ENCODE data around the gene THAP4. TPM values are rescaled to one million over a fixed set of nuclear protein-coding genes. Genes with fewer than 3 reads are reported as not detected.
"Not testable (repeated sequence)": the region's sequence is repeated elsewhere in the genome, so short reads cannot be mapped to it uniquely, and the experiment has no call there.

Gene THAP4
- total RNA-seq, 4 donors from 2014 or later = 46.4 to 56.2 (median 51.2) TPM

- WGBS = 83% methylated on average over 6 of the region's 6 CpGs
- DNase-seq (ENCODE audit: low spot score in 2 of 2) = no peak
- no peak for TF ChIP-seq CTCF (IDR thresholded peaks at IDR 0.05)
- no peak for TF ChIP-seq EP300 (IDR thresholded peaks at IDR 0.05)
- TF ChIP-seq POLR2AphosphoS5 (IDR thresholded peaks at IDR 0.05) = no peak
- no peak for TF ChIP-seq POLR2A (IDR thresholded peaks at IDR 0.05)
- Histone ChIP-seq H3K9me3 (no peaks in the 10 kb centered on the region), H3K4me3 (no peak overlapping the region), H3K36me3 (peaks cover 83% of the 10 kb centered on the region), H3K27me3 (no peaks in the 10 kb centered on the region), H3K27ac (no peak overlapping the region), H3K4me1 (no peaks in the 10 kb centered on the region)
These were observed 39.4 kb downstream of the THAP4 start for GRCh38 chr2:241597561-241597960.

GRCh38 chr2:241595600-241596140 lies 41.3 kb downstream of the THAP4 start:
- Histone ChIP-seq H3K36me3 (peaks cover 71% of the 10 kb centered on the region), H3K27me3 (no peaks in the 10 kb centered on the region), H3K4me1 (no peaks in the 10 kb centered on the region), H3K27ac (no peak overlapping the region), H3K9me3 (no peaks in the 10 kb centered on the region), H3K4me3 (no peak overlapping the region)
- no peak for DNase-seq (ENCODE audit: low spot score in 2 of 2)
- TF ChIP-seq CTCF (IDR thresholded peaks at IDR 0.05) (no peak), POLR2A (IDR thresholded peaks at IDR 0.05) (no peak), POLR2AphosphoS5 (IDR thresholded peaks at IDR 0.05) (no peak), EP300 (IDR thresholded peaks at IDR 0.05) (no peak)
- WGBS = 93% methylated on average over 15 of the region's 15 CpGs

- Histone ChIP-seq H3K4me3 (no peak overlapping the region), H3K27me3 (no peaks in the 10 kb centered on the region), H3K4me1 (no peaks in the 10 kb centered on the region), H3K9me3 (no peaks in the 10 kb centered on the region), H3K27ac (no peak overlapping the region), H3K36me3 (peaks cover 64% of the 10 kb centered on the region)
- WGBS = 92% methylated on average over 16 of the region's 16 CpGs
- DNase-seq (ENCODE audit: low spot score in 2 of 2) = no peak
- no peak for TF ChIP-seq POLR2AphosphoS5 (IDR thresholded peaks at IDR 0.05)
- TF ChIP-seq EP300 (IDR thresholded peaks at IDR 0.05) = no peak
- TF ChIP-seq POLR2A (IDR thresholded peaks at IDR 0.05) = no peak
- no peak for TF ChIP-seq CTCF (IDR thresholded peaks at IDR 0.05)
These were observed 43.7 kb downstream of the THAP4 start for GRCh38 chr2:241593271-241593670.

- peaks cover 9% of the 10 kb centered on the region for H3K9me3 ChIP-seq
- no peak for TF ChIP-seq EP300 (IDR thresholded peaks at IDR 0.05)
- TF ChIP-seq POLR2A (IDR thresholded peaks at IDR 0.05) = no peak
- no peak for TF ChIP-seq CTCF (IDR thresholded peaks at IDR 0.05)
- no peak for TF ChIP-seq POLR2AphosphoS5 (IDR thresholded peaks at IDR 0.05)
- no peaks in the 10 kb centered on the region for H3K27me3 ChIP-seq
- 92% methylated on average over 18 of the region's 18 CpGs for WGBS
- DNase-seq (ENCODE audit: low spot score in 2 of 2) = no peak
- peaks cover 67% of the 10 kb centered on the region for H3K36me3 ChIP-seq
- H3K4me3 ChIP-seq = no peak overlapping the region
- H3K4me1 ChIP-seq = no peaks in the 10 kb centered on the region
- no peak overlapping the region for H3K27ac ChIP-seq
These were observed 44.7 kb downstream of the THAP4 start for GRCh38 chr2:241592126-241592845.

GRCh38 chr2:241590496-241591455 lies 46.2 kb downstream of the THAP4 start:
- peaks cover 21% of the 10 kb centered on the region for H3K9me3 ChIP-seq
- WGBS = 82% methylated on average over 30 of the region's 33 CpGs
- not testable (repeated sequence) for H3K4me3 ChIP-seq; H3K27me3 ChIP-seq; H3K4me1 ChIP-seq; DNase-seq (ENCODE audit: low spot score in 2 of 2); H3K27ac ChIP-seq
- H3K36me3 ChIP-seq = peaks cover 70% of the 10 kb centered on the region

GRCh38 chr2:241589863-241590262 lies 47.1 kb downstream of the THAP4 start:
- Histone ChIP-seq H3K9me3 (peaks cover 21% of the 10 kb centered on the region), H3K36me3 (peaks cover 69% of the 10 kb centered on the region)
- not testable (repeated sequence) for H3K4me1 ChIP-seq; DNase-seq (ENCODE audit: low spot score in 2 of 2); H3K27ac ChIP-seq; H3K4me3 ChIP-seq; H3K27me3 ChIP-seq
- WGBS = 79% methylated on average over 15 of the region's 17 CpGs
